Panc1 (cell line): ENCODE results near the gene CAPN3.

Source experiments
- CTCF ChIP-seq: fragments of 450-650 bp; IDR thresholded peaks from 2 replicates; pipeline ENCODE4 v1.5.1; 2017; ENCODE audit warnings: mild to moderate bottlenecking
- POLR2AphosphoS5 ChIP-seq: IDR thresholded peaks from 2 replicates; pipeline ENCODE4 v1.6.1; 2012; ENCODE audit warnings: mild to moderate bottlenecking, low read depth, low read length, moderate library complexity
- TF ChIP-seq, protein P1 (sequence below), 2 experiments: IDR thresholded peaks; 2 replicates each; pipeline ENCODE4 v1.6.1; 2011 to 2012; ENCODE audit warnings: low read depth in 2 of 2, control low read depth in 1 of 2, low read length in 1 of 2, mild to moderate bottlenecking in 1 of 2, moderate library complexity in 1 of 2; ENCODE audit not compliant: insufficient read depth in 1 of 2

GRCh38 chr15:42378011-42378410, 18.7 kb downstream of the CAPN3 start:
- no peak for TF ChIP-seq CTCF
- TF ChIP-seq, protein P1, sequence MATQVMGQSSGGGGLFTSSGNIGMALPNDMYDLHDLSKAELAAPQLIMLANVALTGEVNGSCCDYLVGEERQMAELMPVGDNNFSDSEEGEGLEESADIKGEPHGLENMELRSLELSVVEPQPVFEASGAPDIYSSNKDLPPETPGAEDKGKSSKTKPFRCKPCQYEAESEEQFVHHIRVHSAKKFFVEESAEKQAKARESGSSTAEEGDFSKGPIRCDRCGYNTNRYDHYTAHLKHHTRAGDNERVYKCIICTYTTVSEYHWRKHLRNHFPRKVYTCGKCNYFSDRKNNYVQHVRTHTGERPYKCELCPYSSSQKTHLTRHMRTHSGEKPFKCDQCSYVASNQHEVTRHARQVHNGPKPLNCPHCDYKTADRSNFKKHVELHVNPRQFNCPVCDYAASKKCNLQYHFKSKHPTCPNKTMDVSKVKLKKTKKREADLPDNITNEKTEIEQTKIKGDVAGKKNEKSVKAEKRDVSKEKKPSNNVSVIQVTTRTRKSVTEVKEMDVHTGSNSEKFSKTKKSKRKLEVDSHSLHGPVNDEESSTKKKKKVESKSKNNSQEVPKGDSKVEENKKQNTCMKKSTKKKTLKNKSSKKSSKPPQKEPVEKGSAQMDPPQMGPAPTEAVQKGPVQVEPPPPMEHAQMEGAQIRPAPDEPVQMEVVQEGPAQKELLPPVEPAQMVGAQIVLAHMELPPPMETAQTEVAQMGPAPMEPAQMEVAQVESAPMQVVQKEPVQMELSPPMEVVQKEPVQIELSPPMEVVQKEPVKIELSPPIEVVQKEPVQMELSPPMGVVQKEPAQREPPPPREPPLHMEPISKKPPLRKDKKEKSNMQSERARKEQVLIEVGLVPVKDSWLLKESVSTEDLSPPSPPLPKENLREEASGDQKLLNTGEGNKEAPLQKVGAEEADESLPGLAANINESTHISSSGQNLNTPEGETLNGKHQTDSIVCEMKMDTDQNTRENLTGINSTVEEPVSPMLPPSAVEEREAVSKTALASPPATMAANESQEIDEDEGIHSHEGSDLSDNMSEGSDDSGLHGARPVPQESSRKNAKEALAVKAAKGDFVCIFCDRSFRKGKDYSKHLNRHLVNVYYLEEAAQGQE (IDR thresholded peaks at IDR 0.05; ENCODE audit: insufficient read depth in 1 of 2, low read depth in 2 of 2, low read length in 1 of 2) = no peak
- TF ChIP-seq POLR2AphosphoS5 = no peak
